K562 (cell line): ENCODE data around the gene IL18RAP. TPM values are rescaled to one million over a fixed set of nuclear protein-coding genes. Genes with fewer than 3 reads are reported as not detected.

ENCODE experiments used
- CBFA2T2 ChIP-seq: fragments of 450-650 bp; conservative IDR thresholded peaks from 2 replicates; pipeline ENCODE4 v1.6.1; 2017; ENCODE audit warnings: mild to moderate bottlenecking
- CTCF ChIP-seq, 3 experiments: IDR thresholded peaks in 2 of 3; conservative IDR thresholded peaks in 1 of 3; 2 replicates each; pipeline ENCODE4 v1.5.1; 2011 to 2012; ENCODE audit warnings: low read length in 3 of 3, mild to moderate bottlenecking in 3 of 3, control low read depth in 2 of 3, improper control_type of control experiment in 1 of 3, inconsistent platforms in 1 of 3, low read depth in 1 of 3, mixed read lengths in 1 of 3, moderate library complexity in 1 of 3; ENCODE audit not compliant: insufficient read depth in 2 of 3
- FOXA3 ChIP-seq, 2 experiments: fragments of 450-650 bp in 1 of 2; sonication (generic) in 1 of 2; formaldehyde crosslinking; IDR thresholded peaks in 1 of 2; conservative IDR thresholded peaks in 1 of 2; 2 replicates each; pipeline versions ENCODE4 v1.4.0 to v1.8.0; 2020 to 2022; ENCODE audit warnings: mild to moderate bottlenecking in 2 of 2, missing genetic modification reagents in 1 of 2
- FOXP1 ChIP-seq: sonication (generic); formaldehyde crosslinking; IDR thresholded peaks from 2 replicates; pipeline ENCODE4 v1.8.0; 2022; ENCODE audit warnings: mild to moderate bottlenecking, missing genetic modification reagents
- L3MBTL2 ChIP-seq: fragments of 450-650 bp; IDR thresholded peaks from 2 replicates; pipeline ENCODE4 v1.6.1; 2016; ENCODE audit warnings: mild to moderate bottlenecking, moderate library complexity
- MIER1 ChIP-seq: fragments of 450-650 bp; IDR thresholded peaks from 2 replicates; pipeline ENCODE4 v1.6.1; 2016; ENCODE audit warnings: antibody characterized with exemption, mild to moderate bottlenecking, low read depth
- MITF ChIP-seq: IDR thresholded peaks from 2 replicates; pipeline ENCODE4 v1.6.1; 2014; ENCODE audit warnings: antibody characterized with exemption
- PML ChIP-seq: IDR thresholded peaks from 2 replicates; pipeline ENCODE4 v1.6.1; 2012; ENCODE audit warnings: low read length, inconsistent platforms
- PRDM10 ChIP-seq: fragments of 450-650 bp; IDR thresholded peaks from 2 replicates; pipeline ENCODE4 v1.6.1; 2018; ENCODE audit not compliant: partially characterized antibody
- PTTG1 ChIP-seq: fragments of 450-650 bp; IDR thresholded peaks from 2 replicates; pipeline ENCODE4 v1.6.1; 2016; ENCODE audit warnings: low read depth, mild to moderate bottlenecking, missing genetic modification characterization, missing compliant biosample characterization
- SMAD4 ChIP-seq: fragments of 250-450 bp; sonication (Bioruptor Pico); conservative IDR thresholded peaks from 2 replicates; pipeline ENCODE4 v1.8.0; 2021; ENCODE audit warnings: inconsistent platforms, mild to moderate bottlenecking, moderate library complexity
- TAF7 ChIP-seq: fragments of 450-650 bp; IDR thresholded peaks from 2 replicates; pipeline ENCODE4 v1.6.1; 2016; ENCODE audit warnings: missing genetic modification characterization, missing compliant biosample characterization
- TGIF2 ChIP-seq: sonication (generic); formaldehyde crosslinking; IDR thresholded peaks from 2 replicates; pipeline ENCODE4 v1.8.1; 2022; ENCODE audit warnings: mild to moderate bottlenecking, missing genetic modification reagents, moderate library complexity
- U2AF2 ChIP-seq: fragments of 200-400 bp; formaldehyde crosslinking; optimal IDR thresholded peaks from 2 replicates; pipeline ENCODE3; 2017; ENCODE audit warnings: low read depth, mild to moderate bottlenecking, low read length
- ZBTB1 ChIP-seq: sonication (generic); formaldehyde crosslinking; IDR thresholded peaks from 2 replicates; pipeline ENCODE4 v1.8.1; 2023; ENCODE audit warnings: missing genetic modification reagents, low read depth, mild to moderate bottlenecking, borderline replicate concordance
- ZBTB7A ChIP-seq: IDR thresholded peaks from 2 replicates; pipeline ENCODE4 v1.6.1; 2011; ENCODE audit warnings: low read depth, mild to moderate bottlenecking, low read length, moderate library complexity, borderline replicate concordance; ENCODE audit not compliant: control insufficient read depth
- ZNF274 ChIP-seq: IDR thresholded peaks from 2 replicates; pipeline ENCODE4 v1.6.1; 2011; ENCODE audit warnings: low read depth, mild to moderate bottlenecking, low read length, moderate library complexity, borderline replicate concordance
- ZNF280B ChIP-seq: fragments of 250-450 bp; sonication (Bioruptor Pico); IDR thresholded peaks from 2 replicates; pipeline ENCODE4 v1.5.1; 2021; ENCODE audit warnings: mild to moderate bottlenecking
- ZNF668 ChIP-seq: fragments of 250-450 bp; sonication (Bioruptor Pico); IDR thresholded peaks from 2 replicates; pipeline ENCODE4 v1.8.0; 2022; ENCODE audit warnings: mild to moderate bottlenecking, inconsistent platforms
- ZNF766 ChIP-seq: fragments of 200-800 bp; sonication (Bioruptor generic); conservative IDR thresholded peaks from 2 replicates; pipeline ENCODE4 v1.6.1; 2016; ENCODE audit warnings: missing genetic modification characterization, missing compliant biosample characterization
- ZNF77 ChIP-seq: fragments of 250-450 bp; sonication (Bioruptor Pico); IDR thresholded peaks from 2 replicates; pipeline ENCODE4 v1.5.0; 2020
- polyA plus RNA-seq, 8 experiments: library from polyadenylated mRNA; depleted of rRNA in 4 of 8; stranded (reverse) in 5 of 8; unstranded in 3 of 8; fragments of >200 nt; fragmentation: Nextera tagmentation in 2 of 8; fragmentation: Illumina TruSeq in 1 of 8; extraction: Ambion mirVana in 2 of 8; extraction: Trizol in 1 of 8; gene quantifications; 2 replicates each; pipeline versions ENCODE4 v1.2.1 to v1.2.3, GENCODE V29; 2011 to 2014; ENCODE audit warnings: inconsistent platforms in 1 of 8, missing spikeins in 1 of 8
- total RNA-seq, 7 experiments: library from RNA; depleted of rRNA in 6 of 7; stranded (reverse); fragments of >200 nt in 6 of 7; fragmentation: Illumina TruSeq in 2 of 7; extraction: Trizol in 2 of 7; gene quantifications; 2 replicates each; pipeline versions ENCODE4 v1.2.1 to v1.2.3, GENCODE V29; 2011 to 2021; ENCODE audit warnings: low replicate concordance in 1 of 7

IL18RAP gene
- total and polyA plus RNA-seq, 9 of the 15 experiments (the other 6 are each of a cell fraction or from before 2014, with no cell fraction given) = 1.1 to 20.5 (median 5.8) TPM

GRCh38 chr2:102418421-102418961, 4.5 kb upstream of the IL18RAP start (continued):
- no peak for TF ChIP-seq TGIF2 (CRISPR knock-in tag)
- no peak for TF ChIP-seq ZBTB7A
- no peak for TF ChIP-seq TAF7 (tag)
- TF ChIP-seq PTTG1 (tag) = no peak
- TF ChIP-seq FOXA3 (CRISPR knock-in tag; conservative IDR thresholded peaks at IDR 0.05 in 1 of 2, IDR thresholded peaks at IDR 0.05 in 1 of 2) = no peak
- no peak for TF ChIP-seq FOXP1 (CRISPR knock-in tag)
- no peak for TF ChIP-seq CTCF (IDR thresholded peaks at IDR 0.05 in 2 of 3, conservative IDR thresholded peaks at IDR 0.05 in 1 of 3; ENCODE audit: insufficient read depth in 2 of 3, low read depth in 1 of 3, low read length in 3 of 3)
- TF ChIP-seq ZNF280B (CRISPR knock-in tag) = no peak
- TF ChIP-seq PML = peak; percentile 47; the same call in 1 of the 2 replicates
- TF ChIP-seq SMAD4 = no peak
- no peak for TF ChIP-seq L3MBTL2
- no peak for TF ChIP-seq ZNF77 (CRISPR knock-in tag)
- TF ChIP-seq ZBTB1 = no peak
- TF ChIP-seq CBFA2T2 = no peak
- no peak for TF ChIP-seq U2AF2
- no peak for TF ChIP-seq ZNF274
- no peak for TF ChIP-seq MITF
- peak; percentile 79 for TF ChIP-seq ZNF766 (CRISPR knock-in tag)
- TF ChIP-seq ZNF668 (CRISPR knock-in tag) = no peak
- no peak for TF ChIP-seq MIER1
- no peak for TF ChIP-seq PRDM10
